ENCODE measurements around the gene MGP.

GRCh38 chr12:14853961-14854360 is 31.7 kb downstream of the MGP start:
- TF ChIP-seq POLR2A (IDR thresholded peaks at IDR 0.05; ENCODE audit: low read depth, low read length) (no peak), TAF1 (IDR thresholded peaks at IDR 0.05; ENCODE audit: borderline replicate concordance, low read depth, low read length) (no peak)

Data from GM12892 (cell line).